ENCODE results near the gene CGB1.
A peak's percentile ranks its signal among the peaks of the same experiment; 100 is the strongest.

CGB1 gene

GRCh38 chr19:49020931-49021895 is 15.5 kb downstream of the CGB1 start:
- no peak for DNase-seq

GRCh38 chr19:49020342-49020741 is 16.4 kb downstream of the CGB1 start:
- no peak for DNase-seq

GRCh38 chr19:49019242-49019932 is 17.3 kb downstream of the CGB1 start:
- DNase-seq, result peak; percentile 70

- peak in 1 of 2 donors; percentile 21 for DNase-seq
Measured at GRCh38 chr19:49018388-49019241, 18.1 kb downstream of the CGB1 start.

- DNase-seq, result peak; percentile 70 to 74
Measured at GRCh38 chr19:49017666-49018351, 18.9 kb downstream of the CGB1 start.

GRCh38 chr19:49017041-49017665 is 19.5 kb downstream of the CGB1 start, which contains the start of gene LHB:
Gene LHB, minus strand, starts transcription at chr19:49017091. Its CDS starts 10 bp downstream, at chr19:49017081.
- DNase-seq, result no peak

- no peak for DNase-seq
Measured at GRCh38 chr19:49016067-49016839, 20.4 kb downstream of the CGB1 start.

- DNase-seq, result no peak
Measured at GRCh38 chr19:49014870-49015255, 21.8 kb downstream of the CGB1 start.

GRCh38 chr19:49014123-49014869 is 22.4 kb downstream of the CGB1 start:
- DNase-seq, result no peak

- DNase-seq, result no peak
Measured at GRCh38 chr19:49011194-49011593, 25.5 kb downstream of the CGB1 start.

GRCh38 chr19:49010453-49010852 is 26.2 kb downstream of the CGB1 start:
- no peak for DNase-seq

- no peak for DNase-seq
Measured at GRCh38 chr19:49009828-49010227, 26.9 kb downstream of the CGB1 start.

- no peak for DNase-seq
Measured at GRCh38 chr19:49006905-49007304, 29.8 kb downstream of the CGB1 start.

GRCh38 chr19:49004964-49005614 is 31.6 kb downstream of the CGB1 start:
- DNase-seq, result no peak

- no peak for DNase-seq
Measured at GRCh38 chr19:49004133-49004532, 32.6 kb downstream of the CGB1 start.

- DNase-seq, result peak; percentile 63 to 77
Measured at GRCh38 chr19:48999481-49000325, 37.0 kb downstream of the CGB1 start.

GRCh38 chr19:48997972-48998371 is 38.7 kb downstream of the CGB1 start:
- DNase-seq, result peak; percentile 38 to 51

GRCh38 chr19:48994035-48994386 is 42.7 kb downstream of the CGB1 start:
- no peak for DNase-seq

Data from CD4-positive, alpha-beta T cell treated with Interleukin-1 beta for 1 hour (primary cell).